ENCODE measurements around the gene NKX3-2.

GRCh38 chr4:13522282-13523104, 21.8 kb downstream of the NKX3-2 start:
- TF ChIP-seq EZH2 (IDR thresholded peaks at IDR 0.05) (no peak), POLR2AphosphoS5 (IDR thresholded peaks at IDR 0.05; ENCODE audit: borderline replicate concordance, low read depth, low read length) (no peak)
